ENCODE measurements around the gene OR2L2.
"Not testable (repeated sequence)": the region's sequence is repeated elsewhere in the genome, so short reads cannot be mapped to it uniquely, and the experiment has no call there.

Gene OR2L2, protein sequence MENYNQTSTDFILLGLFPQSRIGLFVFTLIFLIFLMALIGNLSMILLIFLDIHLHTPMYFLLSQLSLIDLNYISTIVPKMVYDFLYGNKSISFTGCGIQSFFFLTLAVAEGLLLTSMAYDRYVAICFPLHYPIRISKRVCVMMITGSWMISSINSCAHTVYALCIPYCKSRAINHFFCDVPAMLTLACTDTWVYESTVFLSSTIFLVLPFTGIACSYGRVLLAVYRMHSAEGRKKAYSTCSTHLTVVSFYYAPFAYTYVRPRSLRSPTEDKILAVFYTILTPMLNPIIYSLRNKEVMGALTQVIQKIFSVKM

GRCh38 chr1:248029770-248030169 lies at the start of gene OR2L2:
Gene OR2L2, plus strand, starts transcription at chr1:248030070. Its CDS starts 8,198 bp downstream, at chr1:248038268.
- no peak for DNase-seq

DNA sequence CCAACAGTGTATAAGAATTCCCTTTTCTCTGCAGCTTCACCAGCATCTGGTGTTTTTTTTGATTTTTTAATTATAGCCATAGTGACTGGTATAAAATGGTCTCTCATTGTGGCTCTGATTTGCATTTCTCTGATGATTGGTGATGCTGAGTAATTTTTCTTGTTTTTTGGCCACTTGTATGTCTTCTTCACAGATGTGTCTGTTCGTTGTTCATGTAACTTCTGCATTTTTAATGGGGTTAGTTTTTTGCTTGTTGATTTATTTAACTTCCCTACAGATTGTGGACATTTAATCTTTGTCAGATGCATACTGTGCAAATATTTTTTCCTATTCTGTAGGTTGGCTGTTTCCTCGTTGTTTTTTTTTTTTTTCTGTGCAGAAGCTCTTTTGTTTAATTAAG lies 36.9 kb upstream of the OR2L2 start:
- no peak for DNase-seq

DNA sequence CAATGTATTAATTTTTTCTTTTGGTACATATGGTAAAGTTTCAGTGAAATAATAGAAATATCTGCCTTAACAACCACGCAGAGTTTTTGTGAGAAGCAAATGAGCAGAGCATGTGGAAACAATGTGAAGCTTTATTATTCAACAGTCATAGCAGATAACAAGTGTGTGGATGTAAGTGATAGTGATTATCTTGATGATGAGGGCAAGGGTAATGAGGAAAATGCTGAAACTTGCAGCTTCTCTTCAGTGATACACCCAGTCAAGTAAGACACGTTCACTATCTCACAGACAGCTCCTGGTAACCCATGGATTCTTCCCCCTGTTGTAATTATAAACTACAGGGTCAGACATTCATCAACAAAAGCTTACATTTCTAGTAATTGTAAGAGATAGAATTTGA lies 31.1 kb upstream of the OR2L2 start:
- DNase-seq: no peak

GRCh38 chr1:248000169-248000568 lies 29.7 kb upstream of the OR2L2 start:
- DNase-seq: no peak

- no peak for DNase-seq
Measured at GRCh38 chr1:248007778-248008177, 22.1 kb upstream of the OR2L2 start.

DNA sequence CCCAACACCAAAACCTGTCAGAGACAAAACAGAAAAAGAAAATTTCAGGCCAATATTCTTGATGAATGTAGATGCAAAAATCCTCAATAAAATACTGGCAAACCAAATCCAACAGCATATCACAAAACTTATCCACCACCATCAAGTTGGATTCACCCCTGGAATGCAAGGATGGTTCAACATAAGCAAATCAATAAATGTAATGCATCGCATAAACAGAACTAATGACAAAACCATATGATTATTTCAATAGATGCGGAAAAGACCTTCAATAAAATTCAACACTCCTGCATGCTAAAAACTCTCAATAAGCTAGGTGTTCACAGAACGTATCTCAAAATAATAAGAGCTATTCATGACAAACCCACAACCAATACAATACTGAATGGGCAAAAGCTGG lies 20.2 kb upstream of the OR2L2 start:
- no peak for DNase-seq

GRCh38 chr1:248013229-248013710 lies 16.6 kb upstream of the OR2L2 start, which contains the start of gene OR2L5:
Gene OR2L5, plus strand, starts transcription at chr1:248013660. Its CDS starts 8,288 bp downstream, at chr1:248021948.
- no peak for DNase-seq

- no peak for DNase-seq
Measured at GRCh38 chr1:248015803-248016202, 14.1 kb upstream of the OR2L2 start.

- DNase-seq: no peak
Measured at GRCh38 chr1:248045209-248045608, 15.3 kb downstream of the OR2L2 start.

GRCh38 chr1:248046536-248046935 lies 16.7 kb downstream of the OR2L2 start, which contains the start of gene OR2L3:
Gene OR2L3, plus strand, starts transcription at chr1:248046836. Its CDS starts 13,846 bp downstream, at chr1:248060682.
- no peak for DNase-seq

DNA sequence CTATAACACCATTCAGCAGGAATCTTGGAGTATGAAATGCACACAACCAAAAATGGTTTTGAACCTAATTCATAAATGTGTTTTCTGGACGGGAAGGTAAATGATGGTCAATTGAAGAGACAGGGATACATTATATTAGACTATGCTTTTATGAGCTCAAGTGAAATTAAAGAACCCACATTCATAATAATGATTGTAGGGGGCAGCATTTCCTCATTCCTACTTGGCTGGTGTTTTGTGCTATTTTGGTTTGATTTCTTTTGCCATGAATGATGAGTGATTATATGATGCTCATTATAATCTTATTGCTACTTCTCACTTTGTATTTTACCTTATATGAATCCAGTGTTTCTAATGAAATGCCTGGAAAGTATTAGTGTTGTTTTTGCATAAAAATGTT lies 17.1 kb downstream of the OR2L2 start:
- DNase-seq: no peak

GRCh38 chr1:248054671-248055070 lies 24.8 kb downstream of the OR2L2 start:
- DNase-seq: no peak

- DNase-seq: no peak
Measured at GRCh38 chr1:248055261-248055660, 25.4 kb downstream of the OR2L2 start.

GRCh38 chr1:248065071-248065470 lies 35.2 kb downstream of the OR2L2 start:
- no peak for DNase-seq

DNA sequence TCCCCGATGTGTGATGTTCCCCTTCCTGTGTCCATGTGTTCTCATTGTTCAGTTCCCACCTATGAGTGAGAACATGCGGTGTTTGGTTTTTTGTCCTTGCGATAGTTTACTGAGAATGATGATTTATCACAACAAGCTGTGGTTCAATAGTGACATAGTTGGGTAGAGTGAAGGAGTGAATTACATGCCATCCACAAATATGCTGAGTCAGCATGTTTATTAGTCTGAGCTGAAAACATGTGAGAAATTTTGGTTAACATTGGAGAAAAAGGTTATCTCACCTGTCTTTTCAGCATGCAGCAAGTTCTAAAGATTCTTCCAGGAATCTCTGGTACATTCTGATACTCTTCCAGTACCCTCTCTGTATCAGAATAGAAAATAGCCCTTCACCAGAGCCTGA lies 35.7 kb downstream of the OR2L2 start:
- no peak for DNase-seq

DNA sequence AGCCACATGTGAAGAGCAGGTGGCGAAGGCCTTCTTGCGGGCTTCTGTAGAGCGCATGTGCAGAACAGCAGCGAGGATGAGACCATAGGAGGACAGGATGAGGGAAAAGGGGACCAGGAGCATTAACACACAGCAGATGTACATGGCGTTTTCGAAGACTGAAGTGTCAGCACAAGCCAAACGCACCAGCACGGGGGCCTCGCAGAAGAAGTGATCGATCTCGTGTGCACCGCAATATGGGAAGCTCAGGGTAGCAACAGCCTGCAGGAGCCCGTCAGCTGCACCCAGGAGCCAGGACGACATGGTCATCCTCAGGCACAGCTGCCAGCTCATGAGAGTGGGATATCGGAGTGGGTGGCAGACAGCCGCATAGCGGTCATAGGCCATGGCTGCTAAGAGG lies 54.0 kb downstream of the OR2L2 start:
- not testable (repeated sequence) for DNase-seq
